ENCODE measurements around the gene FBXL17. TPM values are rescaled to one million over a fixed set of nuclear protein-coding genes. Genes with fewer than 3 reads are reported as not detected.

Gene FBXL17
- total and polyA plus RNA-seq, 7 donors = 6.2 to 36.1 (median 30.3) TPM

GRCh38 chr5:107863125-107863524 lies 518.8 kb downstream of the FBXL17 start:
- no peaks in the 10 kb centered on the region for H3K27me3 ChIP-seq (ENCODE audit: insufficient read depth in 3 of 3, low read length in 2 of 3)
- H3K9me3 ChIP-seq = no peaks in the 10 kb centered on the region
- intact Hi-C loops (cut with DNase I) = no loop called here
- peaks cover 0 to 10% of the 10 kb centered on the region in 2 donors for H3K36me3 ChIP-seq (ENCODE audit: insufficient read depth in 1 of 2, low read depth in 1 of 2)
- DNase-seq (no peak), ATAC-seq (no peak)
- TF ChIP-seq CTCF (IDR thresholded peaks at IDR 0.05) = no peak
- no peak overlapping the region for H3K4me3 ChIP-seq
- H3K4me1 ChIP-seq = no peaks in the 10 kb centered on the region
- 91 to 95% (median 94%) methylated on average over 2 of the region's 2 CpGs for WGBS, 3 donors
- H3K27ac ChIP-seq = no peak overlapping the region

DNA sequence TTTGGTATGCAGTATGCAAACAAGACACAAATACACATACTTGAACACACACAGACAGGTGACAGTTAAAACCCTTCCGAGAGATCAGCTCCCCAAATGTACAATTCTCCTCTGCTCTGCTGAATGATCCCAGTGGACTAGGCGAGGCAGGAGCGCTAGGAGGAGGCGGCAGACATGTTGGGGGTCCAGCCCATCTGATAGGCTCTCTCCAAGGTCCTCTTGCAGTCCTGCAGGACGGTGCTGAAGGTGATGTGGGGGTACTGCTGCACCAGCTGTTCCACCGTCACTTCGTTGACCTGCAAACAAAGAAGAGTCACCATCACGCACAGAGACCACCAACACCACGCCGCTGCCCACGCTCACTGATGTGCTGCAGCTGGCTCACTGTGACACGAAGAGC lies 520.3 kb downstream of the FBXL17 start:
- H3K27me3 ChIP-seq (ENCODE audit: insufficient read depth in 3 of 3, low read length in 2 of 3) = no peaks in the 10 kb centered on the region
- ATAC-seq = no peak
- H3K4me1 ChIP-seq = no peaks in the 10 kb centered on the region
- DNase-seq = no peak
- WGBS, 3 donors = 88 to 100% (median 96%) methylated on average over 12 of the region's 12 CpGs
- TF ChIP-seq CTCF (IDR thresholded peaks at IDR 0.05) = no peak
- H3K4me3 ChIP-seq = no peak overlapping the region
- no peaks in the 10 kb centered on the region for H3K9me3 ChIP-seq
- H3K27ac ChIP-seq = no peak overlapping the region
- intact Hi-C loops (cut with DNase I) = no loop called here
- H3K36me3 ChIP-seq (ENCODE audit: insufficient read depth in 1 of 2, low read depth in 1 of 2) = peaks cover 0 to 10% of the 10 kb centered on the region in 2 donors

DNA sequence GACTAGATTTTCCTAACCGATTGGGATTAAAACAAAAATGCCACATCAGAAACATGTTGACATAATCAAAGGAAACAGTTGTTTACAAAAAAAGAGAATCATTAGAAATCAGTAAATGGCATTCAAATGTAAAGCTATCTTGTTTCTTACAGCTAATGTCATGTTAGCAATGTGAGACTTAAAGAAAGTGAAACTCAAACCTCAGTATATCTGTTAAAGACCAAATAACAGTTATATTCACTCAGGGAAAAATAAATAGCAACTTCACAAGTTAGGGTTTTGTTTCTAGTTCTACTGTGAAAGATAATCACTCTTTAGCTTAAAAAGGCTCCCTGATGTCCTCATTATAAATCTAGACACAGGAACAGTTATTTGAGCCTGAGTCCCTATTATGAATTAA lies 521.9 kb downstream of the FBXL17 start:
- intact Hi-C loops (cut with DNase I) = no loop called here
- Histone ChIP-seq H3K36me3 (ENCODE audit: insufficient read depth in 1 of 2, low read depth in 1 of 2) (peaks cover 0 to 10% of the 10 kb centered on the region in 2 donors), H3K9me3 (no peaks in the 10 kb centered on the region), H3K4me1 (no peaks in the 10 kb centered on the region), H3K27ac (no peak overlapping the region), H3K4me3 (no peak overlapping the region), H3K27me3 (ENCODE audit: insufficient read depth in 3 of 3, low read length in 2 of 3) (no peaks in the 10 kb centered on the region)
- TF ChIP-seq CTCF (IDR thresholded peaks at IDR 0.05) = no peak
- no peak for DNase-seq
- WGBS, 3 donors = 76 to 88% (median 76%) methylated on average over 1 of the region's 1 CpG
- no peak for ATAC-seq

DNA sequence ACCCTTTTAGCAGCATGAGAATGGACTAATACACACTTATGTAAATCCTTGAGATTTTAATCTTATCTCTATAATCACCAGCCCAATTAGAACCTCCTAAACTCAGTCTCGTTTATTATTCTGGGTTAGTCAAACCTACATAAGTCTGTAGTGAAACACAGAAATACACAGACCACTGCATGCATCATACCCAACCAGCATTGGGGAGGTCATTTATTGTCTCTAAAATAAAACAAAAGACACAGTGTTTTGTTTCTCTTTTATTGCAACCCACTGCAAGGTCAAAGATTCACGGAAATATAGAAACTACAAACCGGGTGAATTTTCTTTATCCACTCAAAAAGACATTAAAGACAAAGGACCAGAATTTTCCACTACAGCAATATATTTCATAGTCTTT lies 523.1 kb downstream of the FBXL17 start:
- ATAC-seq (no peak), DNase-seq (no peak)
- H3K4me1 ChIP-seq = no peaks in the 10 kb centered on the region
- no peak overlapping the region for H3K27ac ChIP-seq
- H3K36me3 ChIP-seq (ENCODE audit: insufficient read depth in 1 of 2, low read depth in 1 of 2) = peaks cover 0 to 10% of the 10 kb centered on the region in 2 donors
- WGBS, 3 donors = 72 to 96% (median 87%) methylated on average over 3 of the region's 3 CpGs
- intact Hi-C loops (cut with DNase I) = no loop called here
- H3K9me3 ChIP-seq = no peaks in the 10 kb centered on the region
- H3K27me3 ChIP-seq (ENCODE audit: insufficient read depth in 3 of 3, low read length in 2 of 3) = no peaks in the 10 kb centered on the region
- no peak overlapping the region for H3K4me3 ChIP-seq
- no peak for TF ChIP-seq CTCF (IDR thresholded peaks at IDR 0.05)

- no peak for ATAC-seq
Observed at GRCh38 chr5:107858324-107858723, 523.6 kb downstream of the FBXL17 start.

More at GRCh38 chr5:107858324-107858723, 523.6 kb downstream of the FBXL17 start:
- H3K27me3 ChIP-seq (ENCODE audit: insufficient read depth in 3 of 3, low read length in 2 of 3) = no peaks in the 10 kb centered on the region
- H3K4me1 ChIP-seq = no peaks in the 10 kb centered on the region
- WGBS, 3 donors = 76 to 90% (median 85%) methylated on average over 4 of the region's 4 CpGs
- no peaks in the 10 kb centered on the region for H3K9me3 ChIP-seq
- TF ChIP-seq CTCF (IDR thresholded peaks at IDR 0.05) = no peak
- peaks cover 0 to 10% of the 10 kb centered on the region in 2 donors for H3K36me3 ChIP-seq (ENCODE audit: insufficient read depth in 1 of 2, low read depth in 1 of 2)
- DNase-seq = no peak
- H3K4me3 ChIP-seq = no peak overlapping the region
- intact Hi-C loops (cut with DNase I) = no loop called here
- H3K27ac ChIP-seq = no peak overlapping the region

Data from psoas muscle (tissue), 8 donors.